Measurements from ENCODE around the gene ZNF197.

Gene ZNF197

DNA sequence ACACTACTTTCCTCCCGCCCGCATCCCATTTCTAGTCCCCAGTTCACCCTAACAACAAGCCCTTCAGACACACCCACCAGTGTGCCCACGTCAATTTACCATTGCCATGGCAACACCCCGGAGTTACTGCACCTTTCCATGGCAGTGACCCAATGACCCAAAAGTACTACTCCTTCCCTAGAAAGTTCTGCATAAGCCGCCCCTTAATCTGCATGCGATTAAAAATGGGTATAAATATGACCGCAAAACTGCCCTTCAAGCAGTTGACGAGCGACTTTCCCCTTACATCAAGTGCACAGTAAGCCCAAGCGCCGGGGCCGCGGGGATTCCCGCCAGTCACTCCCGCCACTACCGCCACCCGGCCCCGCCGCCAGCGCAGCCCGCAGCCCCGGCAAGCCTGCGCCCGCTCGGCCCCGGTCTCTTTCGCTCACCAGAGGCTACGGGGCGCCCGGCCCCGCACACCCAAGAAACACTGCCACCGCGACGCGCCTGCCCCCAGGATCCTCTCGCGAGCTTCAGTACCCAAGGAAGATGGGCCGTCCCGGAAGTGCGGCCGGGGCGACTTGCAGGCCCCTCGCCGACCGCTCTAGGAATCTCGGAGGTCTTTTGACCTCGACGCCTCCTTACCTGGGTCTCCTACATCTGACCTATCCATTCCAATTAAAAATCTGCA is 60.4 kb downstream of the ZNF197 start:
- Mint-ChIP-seq H3K27ac (peak overlapping the region; percentile 76), H3K9me3 (ENCODE audit: low read depth) (peaks cover 46% of the 10 kb centered on the region)

DNA sequence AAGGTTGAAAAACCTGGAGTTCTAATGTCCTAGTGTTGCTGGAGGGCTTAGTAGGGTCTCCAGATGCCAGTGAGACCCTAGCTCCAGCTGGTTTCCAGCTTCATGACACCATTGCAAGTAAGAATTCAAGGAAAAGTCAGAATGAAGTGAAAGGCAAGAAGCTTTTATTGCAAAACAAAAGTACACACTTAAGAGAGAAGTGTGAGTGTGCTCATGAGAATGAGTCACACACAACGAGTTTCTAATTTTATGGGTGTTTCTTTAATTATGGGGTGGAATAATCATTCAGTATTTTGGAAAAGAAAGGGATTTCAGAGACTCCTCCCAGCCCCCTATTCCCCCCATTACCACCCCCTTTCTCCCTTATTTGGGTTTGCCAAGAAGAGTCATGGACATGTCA is 63.1 kb downstream of the ZNF197 start:
- Mint-ChIP-seq H3K9me3 (ENCODE audit: low read depth) (peaks cover 38% of the 10 kb centered on the region), H3K27me3 (peaks cover 30% of the 10 kb centered on the region), H3K4me3 (no peak overlapping the region), H3K4me1 (ENCODE audit: low read depth) (peaks cover 13% of the 10 kb centered on the region), H3K27ac (no peak overlapping the region), H3K36me3 (peaks cover 52% of the 10 kb centered on the region)

More for the DNA sequence above, 60.4 kb downstream of the ZNF197 start:
- peak overlapping the region; percentile 91 for H3K4me3 Mint-ChIP-seq
- H3K27me3 Mint-ChIP-seq: peaks cover 15% of the 10 kb centered on the region
- peaks cover 13% of the 10 kb centered on the region for H3K4me1 Mint-ChIP-seq (ENCODE audit: low read depth)
- peaks cover 57% of the 10 kb centered on the region for H3K36me3 Mint-ChIP-seq
